CD8-positive, alpha-beta memory T cell (primary cell): ENCODE data around the gene CACHD1. TPM values are rescaled to one million over a fixed set of nuclear protein-coding genes. Genes with fewer than 3 reads are reported as not detected.

ENCODE experiments used
- CTCF ChIA-PET: fragments of 350-600 bp; sonication (Branson Sonifier 250); formaldehyde crosslinking; loops from one replicate; lab custom pipeline; 2021; ENCODE audit warnings: antibody characterized with exemption; lab: Charles Lee
- POLR2A ChIA-PET: fragments of 350-600 bp; sonication (Branson Sonifier 250); formaldehyde crosslinking; loops from one replicate; lab custom pipeline; 2021; ENCODE audit warnings: antibody characterized with exemption; lab: Charles Lee
- DNase-seq, 5 donors: peaks; one replicate each; pipeline versions ENCODE4 v3.0.0 to v3.0.0-alpha.2; 2020 to 2022; ENCODE audit warnings: mixed read lengths in 1 of 5
- H3K27ac ChIP-seq: one replicate; pipeline ENCODE4 v1.7.0; 2013; ENCODE audit warnings: low read depth, mild to moderate bottlenecking, low read length, moderate library complexity
- H3K27me3 ChIP-seq: 2 replicates; pipeline ENCODE4 v1.7.0; 2013; ENCODE audit warnings: low read length, mild to moderate bottlenecking; ENCODE audit not compliant: insufficient read depth, poor library complexity, severe bottlenecking
- H3K36me3 ChIP-seq: 2 replicates; pipeline ENCODE4 v1.7.0; 2013; ENCODE audit warnings: mild to moderate bottlenecking, low read length, moderate library complexity; ENCODE audit not compliant: insufficient read depth
- H3K4me1 ChIP-seq: 2 replicates; pipeline ENCODE4 v1.7.0; 2013; ENCODE audit warnings: mild to moderate bottlenecking, low read length, moderate library complexity; ENCODE audit not compliant: insufficient read depth
- H3K4me3 ChIP-seq: 2 replicates; pipeline ENCODE4 v1.7.0; 2013; ENCODE audit warnings: mild to moderate bottlenecking, low read length
- H3K9me3 ChIP-seq: 2 replicates; pipeline ENCODE4 v1.7.0; 2013; ENCODE audit warnings: mild to moderate bottlenecking, low read length
- H3K27ac Mint-ChIP-seq, 8 donors: one replicate each; pipeline ENCODE4 v1.8.0; 2020 to 2021; ENCODE audit warnings: mixed read lengths in 8 of 8, mild to moderate bottlenecking in 6 of 8, inconsistent platforms in 3 of 8, moderate library complexity in 3 of 8
- H3K27me3 Mint-ChIP-seq, 2 donors: one replicate each; pipeline ENCODE4 v1.8.0; 2020 to 2021; ENCODE audit warnings: mixed read lengths in 2 of 2, mild to moderate bottlenecking in 1 of 2, moderate library complexity in 1 of 2
- H3K36me3 Mint-ChIP-seq, 3 donors: one replicate each; pipeline ENCODE4 v1.8.0; 2020 to 2021; ENCODE audit warnings: mixed read lengths in 3 of 3, inconsistent platforms in 1 of 3, mild to moderate bottlenecking in 1 of 3
- H3K4me1 Mint-ChIP-seq, 3 donors: one replicate each; pipeline ENCODE4 v1.8.0; 2020 to 2021; ENCODE audit warnings: mixed read lengths in 3 of 3, inconsistent platforms in 1 of 3, mild to moderate bottlenecking in 1 of 3
- H3K4me3 Mint-ChIP-seq, 7 donors: one replicate each; pipeline ENCODE4 v1.8.0; 2020 to 2021; ENCODE audit warnings: mixed read lengths in 7 of 7, mild to moderate bottlenecking in 6 of 7, moderate library complexity in 4 of 7, inconsistent platforms in 2 of 7
- H3K9me3 Mint-ChIP-seq, 5 donors: one replicate each; pipeline ENCODE4 v1.8.0; 2020 to 2022; ENCODE audit warnings: mixed read lengths in 5 of 5, mild to moderate bottlenecking in 3 of 5, moderate library complexity in 2 of 5, inconsistent platforms in 1 of 5
- polyA plus RNA-seq: library from polyadenylated mRNA; unstranded; fragments of 300-500 nt; fragmentation: Illumina TruSeq; gene quantifications from one replicate; pipeline ENCODE4 v1.2.3, GENCODE V29; 2021
- total RNA-seq, 2 experiments: library from RNA; stranded (reverse); gene quantifications; one replicate each; pipeline ENCODE4 v1.2.3, GENCODE V29; 2021

The CACHD1 gene
- total and polyA plus RNA-seq, 3 experiments from 2014 or later, result 0.35 TPM; not detected in 1

GRCh38 chr1:64675718-64676345, 205.9 kb downstream of the CACHD1 start:
- Histone ChIP-seq H3K27me3 (no peaks in the 10 kb centered on the region), H3K36me3 (no peaks in the 10 kb centered on the region), H3K4me3 (no peak overlapping the region), H3K4me1 (no peaks in the 10 kb centered on the region), H3K9me3 (no peaks in the 10 kb centered on the region), H3K27ac (no peak overlapping the region)
- no peaks in the 10 kb centered on the region for H3K9me3 Mint-ChIP-seq
- no peak overlapping the region for H3K4me3 Mint-ChIP-seq
- H3K27me3 Mint-ChIP-seq, result peaks cover 2 to 15% of the 10 kb centered on the region in 2 donors
- no peak overlapping the region for H3K27ac Mint-ChIP-seq
- no peaks in the 10 kb centered on the region for H3K4me1 Mint-ChIP-seq
- no peaks in the 10 kb centered on the region for H3K36me3 Mint-ChIP-seq
- peak in 1 of 5 donors; percentile 10 for DNase-seq
- POLR2A ChIA-PET, result no interaction called here
- CTCF ChIA-PET, result interaction anchor here (1.3 to 2.7 kb wide), 4 partner anchors 10 to 406 kb away, joined by 4 to 9 read pairs (median 5); no protein-coding TSS in a partner anchor

- no peaks in the 10 kb centered on the region for H3K4me1 Mint-ChIP-seq
- Histone ChIP-seq H3K4me1 (no peaks in the 10 kb centered on the region), H3K9me3 (no peaks in the 10 kb centered on the region), H3K27me3 (no peaks in the 10 kb centered on the region), H3K36me3 (no peaks in the 10 kb centered on the region), H3K4me3 (no peak overlapping the region), H3K27ac (no peak overlapping the region)
- H3K4me3 Mint-ChIP-seq, result no peak overlapping the region
- H3K9me3 Mint-ChIP-seq, result no peaks in the 10 kb centered on the region
- POLR2A ChIA-PET, result no interaction called here
- CTCF ChIA-PET, result interaction anchor here (1.0 to 2.7 kb wide), 6 partner anchors 11 to 539 kb away, joined by 3 to 9 read pairs (median 4); no protein-coding TSS in a partner anchor
- no peaks in the 10 kb centered on the region for H3K36me3 Mint-ChIP-seq
- no peak for DNase-seq
- peaks cover 2 to 21% of the 10 kb centered on the region in 2 donors for H3K27me3 Mint-ChIP-seq
- H3K27ac Mint-ChIP-seq, result no peak overlapping the region
These were observed 206.5 kb downstream of the CACHD1 start for GRCh38 chr1:64676386-64676785.

- Histone ChIP-seq H3K9me3 (no peaks in the 10 kb centered on the region), H3K4me1 (no peaks in the 10 kb centered on the region), H3K27ac (no peak overlapping the region), H3K4me3 (no peak overlapping the region), H3K36me3 (no peaks in the 10 kb centered on the region), H3K27me3 (no peaks in the 10 kb centered on the region)
- CTCF ChIA-PET, result interaction anchor here (1.7 kb wide), 1 partner anchor 408 kb away, joined by 5 read pairs; no protein-coding TSS in a partner anchor
- no peaks in the 10 kb centered on the region for H3K4me1 Mint-ChIP-seq
- POLR2A ChIA-PET, result no interaction called here
- no peak overlapping the region for H3K27ac Mint-ChIP-seq
- no peaks in the 10 kb centered on the region for H3K9me3 Mint-ChIP-seq
- peaks cover 2 to 27% of the 10 kb centered on the region in 2 donors for H3K27me3 Mint-ChIP-seq
- H3K36me3 Mint-ChIP-seq, result no peaks in the 10 kb centered on the region
- H3K4me3 Mint-ChIP-seq, result no peak overlapping the region
- no peak for DNase-seq
These were observed 207.6 kb downstream of the CACHD1 start for GRCh38 chr1:64677532-64677931.

- no peaks in the 10 kb centered on the region for H3K36me3 ChIP-seq
- CTCF ChIA-PET, result interaction anchor here (1.5 kb wide), 1 partner anchor 10 kb away, joined by 3 read pairs; no protein-coding TSS in a partner anchor
- Mint-ChIP-seq H3K9me3 (no peaks in the 10 kb centered on the region), H3K27ac (no peak overlapping the region), H3K27me3 (peaks cover 2 to 24% of the 10 kb centered on the region in 2 donors), H3K4me3 (no peak overlapping the region), H3K4me1 (no peaks in the 10 kb centered on the region), H3K36me3 (no peaks in the 10 kb centered on the region)
- POLR2A ChIA-PET, result no interaction called here
- H3K27me3 ChIP-seq, result no peaks in the 10 kb centered on the region
- H3K4me3 ChIP-seq, result no peak overlapping the region
- H3K9me3 ChIP-seq, result no peaks in the 10 kb centered on the region
- no peak overlapping the region for H3K27ac ChIP-seq
- H3K4me1 ChIP-seq, result no peaks in the 10 kb centered on the region
- DNase-seq, result no peak
These were observed 208.4 kb downstream of the CACHD1 start for GRCh38 chr1:64678366-64678765.

GRCh38 chr1:64679177-64679576, 209.2 kb downstream of the CACHD1 start:
- Histone ChIP-seq H3K27me3 (no peaks in the 10 kb centered on the region), H3K4me1 (no peaks in the 10 kb centered on the region), H3K9me3 (no peaks in the 10 kb centered on the region), H3K4me3 (no peak overlapping the region), H3K27ac (no peak overlapping the region), H3K36me3 (no peaks in the 10 kb centered on the region)
- no peaks in the 10 kb centered on the region for H3K36me3 Mint-ChIP-seq
- no peaks in the 10 kb centered on the region for H3K4me1 Mint-ChIP-seq
- H3K9me3 Mint-ChIP-seq, result peaks cover 0 to 1% (median 0%) of the 10 kb centered on the region in 5 donors
- ChIA-PET POLR2A (interaction anchor here (0.6 kb wide), 1 partner anchor 38 kb away, joined by 4 read pairs; no protein-coding TSS in a partner anchor), CTCF (interaction anchor here (1.5 kb wide), 1 partner anchor 9 kb away, joined by 3 read pairs; no protein-coding TSS in a partner anchor)
- peaks cover 2 to 19% of the 10 kb centered on the region in 2 donors for H3K27me3 Mint-ChIP-seq
- H3K27ac Mint-ChIP-seq, result no peak overlapping the region
- H3K4me3 Mint-ChIP-seq, result no peak overlapping the region
- no peak for DNase-seq

- Histone ChIP-seq H3K4me3 (no peak overlapping the region), H3K36me3 (no peaks in the 10 kb centered on the region), H3K9me3 (no peaks in the 10 kb centered on the region), H3K27ac (no peak overlapping the region), H3K4me1 (no peaks in the 10 kb centered on the region), H3K27me3 (no peaks in the 10 kb centered on the region)
- Mint-ChIP-seq H3K4me1 (no peaks in the 10 kb centered on the region), H3K9me3 (peaks cover 0 to 1% (median 0%) of the 10 kb centered on the region in 5 donors), H3K36me3 (no peaks in the 10 kb centered on the region), H3K27me3 (peaks cover 2 to 19% of the 10 kb centered on the region in 2 donors), H3K27ac (no peak overlapping the region), H3K4me3 (no peak overlapping the region)
- DNase-seq, result no peak
- CTCF ChIA-PET, result interaction anchor here (1.2 kb wide), 1 partner anchor 143 kb away, joined by 5 read pairs; no protein-coding TSS in a partner anchor
- POLR2A ChIA-PET, result no interaction called here
These were observed 210.7 kb downstream of the CACHD1 start for GRCh38 chr1:64680599-64680998.

- no peaks in the 10 kb centered on the region for H3K4me1 Mint-ChIP-seq
- H3K27ac ChIP-seq, result no peak overlapping the region
- H3K36me3 Mint-ChIP-seq, result no peaks in the 10 kb centered on the region
- CTCF ChIA-PET, result interaction anchor here (1.2 kb wide), 1 partner anchor 142 kb away, joined by 5 read pairs; no protein-coding TSS in a partner anchor
- peaks cover 2 to 19% of the 10 kb centered on the region in 2 donors for H3K27me3 Mint-ChIP-seq
- H3K4me3 Mint-ChIP-seq, result no peak overlapping the region
- POLR2A ChIA-PET, result no interaction called here
- H3K4me1 ChIP-seq, result no peaks in the 10 kb centered on the region
- no peak for DNase-seq
- H3K27me3 ChIP-seq, result no peaks in the 10 kb centered on the region
- H3K9me3 ChIP-seq, result no peaks in the 10 kb centered on the region
- no peaks in the 10 kb centered on the region for H3K36me3 ChIP-seq
- no peak overlapping the region for H3K4me3 ChIP-seq
- no peak overlapping the region for H3K27ac Mint-ChIP-seq
- H3K9me3 Mint-ChIP-seq, result peaks cover 0 to 1% (median 0%) of the 10 kb centered on the region in 5 donors
These were observed 211.1 kb downstream of the CACHD1 start for GRCh38 chr1:64681043-64681442.

- no peak for DNase-seq
- CTCF ChIA-PET, result interaction anchor here (1.4 kb wide), 1 partner anchor 11 kb away, joined by 3 read pairs; no protein-coding TSS in a partner anchor
- Mint-ChIP-seq H3K9me3 (peaks cover 0 to 1% (median 0%) of the 10 kb centered on the region in 5 donors), H3K4me1 (no peaks in the 10 kb centered on the region), H3K27me3 (peaks cover 0 to 15% of the 10 kb centered on the region in 2 donors), H3K27ac (no peak overlapping the region), H3K4me3 (no peak overlapping the region), H3K36me3 (no peaks in the 10 kb centered on the region)
- Histone ChIP-seq H3K4me1 (no peaks in the 10 kb centered on the region), H3K36me3 (no peaks in the 10 kb centered on the region), H3K4me3 (no peak overlapping the region), H3K9me3 (no peaks in the 10 kb centered on the region), H3K27me3 (no peaks in the 10 kb centered on the region), H3K27ac (no peak overlapping the region)
- POLR2A ChIA-PET, result no interaction called here
These were observed 213.5 kb downstream of the CACHD1 start for GRCh38 chr1:64683419-64683818.
